ENCODE measurements around the gene MPO. TPM values are rescaled to one million over a fixed set of nuclear protein-coding genes. Genes with fewer than 3 reads are reported as not detected.

Gene MPO
- total RNA-seq, 1 donor from 2014 or later = 0.05 TPM

DNA sequence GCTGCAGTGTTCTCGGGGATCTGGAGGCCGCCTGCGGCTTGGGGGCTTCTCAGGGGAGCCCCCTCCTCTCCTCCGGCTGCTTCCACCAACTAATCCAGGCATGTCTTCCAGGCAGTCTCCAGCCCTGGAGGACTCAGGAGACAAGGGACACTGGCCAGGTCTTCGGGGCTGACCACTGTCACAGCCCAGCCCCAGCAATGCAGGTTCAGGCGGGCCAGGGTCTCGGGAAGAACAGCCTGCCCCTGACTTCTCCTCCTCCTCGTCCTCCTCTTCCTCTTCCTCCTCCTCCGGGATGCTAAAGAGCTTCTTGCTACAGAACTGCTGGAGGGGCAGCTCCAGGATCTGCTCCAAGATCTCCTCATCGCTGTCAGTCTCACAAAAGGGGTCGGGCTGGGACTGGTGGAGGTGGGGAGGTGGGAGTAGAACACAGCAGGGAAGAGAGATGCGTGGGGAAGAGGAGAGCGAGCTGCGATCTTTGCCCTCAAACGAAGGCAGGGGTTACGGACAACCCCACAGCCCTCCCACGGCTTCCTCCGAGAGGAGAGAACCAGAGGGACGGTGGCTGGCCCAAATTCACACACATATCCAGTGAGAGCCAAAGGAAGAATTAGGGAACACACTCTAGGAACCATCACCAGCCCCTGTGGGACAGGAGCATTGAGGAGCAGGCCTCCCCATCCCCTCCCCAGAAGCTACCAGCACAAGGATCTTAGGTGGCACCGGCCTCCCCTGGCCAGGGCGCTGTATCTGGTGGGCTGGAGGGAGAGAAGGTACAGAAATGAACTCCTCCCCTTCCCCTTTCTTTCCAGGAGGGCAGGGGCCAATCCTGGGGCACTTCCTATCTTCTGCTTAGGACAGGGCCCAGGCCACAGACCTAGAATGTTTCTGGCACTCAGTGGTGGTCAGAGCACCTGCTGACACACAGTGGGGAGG, 28.5 kb upstream of the MPO start:
- Histone ChIP-seq H3K27ac (replicated peaks) (no peak overlapping the region), H3K27me3 (ENCODE audit: low read depth) (peaks cover 12% of the 10 kb centered on the region), H3K4me1 (no peaks in the 10 kb centered on the region), H3K4me3 (no peak overlapping the region), H3K36me3 (no peaks in the 10 kb centered on the region), H3K9me3 (replicated peaks) (no peaks in the 10 kb centered on the region)
- intact Hi-C loops (cut with micrococcal nuclease) = loop anchor here (10.0 kb wide), 1 partner anchor 136 kb away; no protein-coding TSS in a partner anchor
- no peak for DNase-seq
- TF ChIP-seq, protein P1, sequence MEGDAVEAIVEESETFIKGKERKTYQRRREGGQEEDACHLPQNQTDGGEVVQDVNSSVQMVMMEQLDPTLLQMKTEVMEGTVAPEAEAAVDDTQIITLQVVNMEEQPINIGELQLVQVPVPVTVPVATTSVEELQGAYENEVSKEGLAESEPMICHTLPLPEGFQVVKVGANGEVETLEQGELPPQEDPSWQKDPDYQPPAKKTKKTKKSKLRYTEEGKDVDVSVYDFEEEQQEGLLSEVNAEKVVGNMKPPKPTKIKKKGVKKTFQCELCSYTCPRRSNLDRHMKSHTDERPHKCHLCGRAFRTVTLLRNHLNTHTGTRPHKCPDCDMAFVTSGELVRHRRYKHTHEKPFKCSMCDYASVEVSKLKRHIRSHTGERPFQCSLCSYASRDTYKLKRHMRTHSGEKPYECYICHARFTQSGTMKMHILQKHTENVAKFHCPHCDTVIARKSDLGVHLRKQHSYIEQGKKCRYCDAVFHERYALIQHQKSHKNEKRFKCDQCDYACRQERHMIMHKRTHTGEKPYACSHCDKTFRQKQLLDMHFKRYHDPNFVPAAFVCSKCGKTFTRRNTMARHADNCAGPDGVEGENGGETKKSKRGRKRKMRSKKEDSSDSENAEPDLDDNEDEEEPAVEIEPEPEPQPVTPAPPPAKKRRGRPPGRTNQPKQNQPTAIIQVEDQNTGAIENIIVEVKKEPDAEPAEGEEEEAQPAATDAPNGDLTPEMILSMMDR (IDR thresholded peaks at IDR 0.05; ENCODE audit: borderline replicate concordance) = no peak

DNA sequence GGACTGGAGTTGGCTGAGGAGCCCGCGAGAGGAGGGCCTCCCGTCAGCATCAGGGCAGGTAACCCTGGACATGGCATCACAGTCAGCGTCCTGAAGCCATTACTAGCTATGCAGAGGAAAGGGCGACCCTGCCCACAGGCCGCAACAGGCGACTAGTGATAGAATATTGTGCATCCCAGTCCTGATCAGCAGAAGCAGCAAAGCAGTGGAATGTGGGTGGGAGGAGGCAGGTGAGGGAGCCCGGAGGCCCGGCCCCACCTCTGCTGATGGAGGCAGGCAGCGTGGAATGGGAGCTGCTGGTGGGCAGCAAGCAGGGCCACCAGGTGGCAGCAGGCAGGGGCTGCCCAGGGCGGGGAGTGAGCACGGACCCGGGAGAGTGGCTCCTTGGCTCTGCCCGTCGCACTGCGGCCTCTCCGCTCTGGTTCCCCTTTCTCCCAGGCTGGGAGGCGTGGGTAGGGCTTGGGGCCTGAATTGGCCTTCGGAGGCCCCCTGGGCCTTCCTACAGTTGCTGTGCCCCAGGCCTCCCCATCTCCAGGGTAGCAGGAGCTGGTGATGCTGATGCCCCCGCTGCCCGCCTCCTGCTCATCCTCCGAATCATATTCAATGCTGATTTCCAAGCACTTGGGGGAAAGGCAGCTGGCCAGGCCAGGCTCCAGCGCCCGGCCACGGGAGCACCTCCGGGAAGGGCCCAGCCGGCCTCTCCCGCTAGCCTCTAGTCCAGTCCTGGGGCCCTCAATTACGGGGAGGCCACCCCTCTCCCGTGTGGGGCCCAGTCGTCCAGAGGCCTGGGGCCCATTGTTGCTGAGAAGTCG, 27.6 kb upstream of the MPO start:
- no peaks in the 10 kb centered on the region for H3K36me3 ChIP-seq
- peaks cover 12% of the 10 kb centered on the region for H3K27me3 ChIP-seq (ENCODE audit: low read depth)
- intact Hi-C loops (cut with micrococcal nuclease) = loop anchor here (10.0 kb wide), 1 partner anchor 136 kb away; no protein-coding TSS in a partner anchor
- TF ChIP-seq, protein P1 (IDR thresholded peaks at IDR 0.05; ENCODE audit: borderline replicate concordance) = peak; percentile 37
- no peaks in the 10 kb centered on the region for H3K4me1 ChIP-seq
- DNase-seq = no peak
- no peaks in the 10 kb centered on the region for H3K9me3 ChIP-seq (replicated peaks)
- H3K4me3 ChIP-seq = no peak overlapping the region
- H3K27ac ChIP-seq (replicated peaks) = no peak overlapping the region

DNA sequence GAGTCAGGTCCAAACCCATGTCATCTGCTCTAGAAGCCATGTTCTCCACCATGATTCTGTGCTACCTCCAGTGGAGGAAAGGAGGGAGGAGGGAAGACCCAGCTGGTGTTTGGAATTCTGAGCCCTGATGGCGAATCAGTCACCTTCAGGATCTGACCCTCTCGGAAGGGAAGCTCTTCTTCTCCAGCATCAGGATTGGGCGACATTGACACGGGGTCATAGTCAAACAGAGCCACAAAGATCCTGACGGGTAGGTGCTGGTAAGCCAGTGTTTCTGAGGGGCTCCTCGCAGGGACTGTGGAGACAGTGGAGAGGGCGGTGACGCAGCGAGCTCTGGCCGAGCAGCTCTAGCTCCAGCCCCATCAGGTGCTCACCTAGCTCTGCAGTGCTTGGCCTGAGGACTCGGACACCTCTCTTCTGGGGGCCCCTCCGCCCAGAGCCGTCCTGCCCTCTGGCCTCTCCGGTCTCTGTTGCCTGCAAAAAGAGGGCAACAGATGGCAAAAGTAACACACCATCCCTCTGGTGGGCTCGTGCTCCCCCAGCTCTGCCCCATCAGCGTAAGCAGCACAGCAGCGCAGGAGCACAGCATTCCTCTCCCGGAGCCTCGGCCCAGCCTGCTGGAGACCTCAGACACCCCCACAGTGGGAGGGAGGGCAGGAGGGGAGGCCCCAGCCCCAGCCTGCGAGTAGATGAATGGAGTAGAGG, 26.9 kb upstream of the MPO start:
- no peaks in the 10 kb centered on the region for H3K9me3 ChIP-seq (replicated peaks)
- H3K4me1 ChIP-seq = no peaks in the 10 kb centered on the region
- no peak overlapping the region for H3K27ac ChIP-seq (replicated peaks)
- TF ChIP-seq, protein P1 (IDR thresholded peaks at IDR 0.05; ENCODE audit: borderline replicate concordance) = no peak
- no peaks in the 10 kb centered on the region for H3K36me3 ChIP-seq
- intact Hi-C loops (cut with micrococcal nuclease) = loop anchor here (10.0 kb wide), 1 partner anchor 137 kb away; no protein-coding TSS in a partner anchor
- peaks cover 19% of the 10 kb centered on the region for H3K27me3 ChIP-seq (ENCODE audit: low read depth)
- no peak overlapping the region for H3K4me3 ChIP-seq
- DNase-seq = no peak

DNA sequence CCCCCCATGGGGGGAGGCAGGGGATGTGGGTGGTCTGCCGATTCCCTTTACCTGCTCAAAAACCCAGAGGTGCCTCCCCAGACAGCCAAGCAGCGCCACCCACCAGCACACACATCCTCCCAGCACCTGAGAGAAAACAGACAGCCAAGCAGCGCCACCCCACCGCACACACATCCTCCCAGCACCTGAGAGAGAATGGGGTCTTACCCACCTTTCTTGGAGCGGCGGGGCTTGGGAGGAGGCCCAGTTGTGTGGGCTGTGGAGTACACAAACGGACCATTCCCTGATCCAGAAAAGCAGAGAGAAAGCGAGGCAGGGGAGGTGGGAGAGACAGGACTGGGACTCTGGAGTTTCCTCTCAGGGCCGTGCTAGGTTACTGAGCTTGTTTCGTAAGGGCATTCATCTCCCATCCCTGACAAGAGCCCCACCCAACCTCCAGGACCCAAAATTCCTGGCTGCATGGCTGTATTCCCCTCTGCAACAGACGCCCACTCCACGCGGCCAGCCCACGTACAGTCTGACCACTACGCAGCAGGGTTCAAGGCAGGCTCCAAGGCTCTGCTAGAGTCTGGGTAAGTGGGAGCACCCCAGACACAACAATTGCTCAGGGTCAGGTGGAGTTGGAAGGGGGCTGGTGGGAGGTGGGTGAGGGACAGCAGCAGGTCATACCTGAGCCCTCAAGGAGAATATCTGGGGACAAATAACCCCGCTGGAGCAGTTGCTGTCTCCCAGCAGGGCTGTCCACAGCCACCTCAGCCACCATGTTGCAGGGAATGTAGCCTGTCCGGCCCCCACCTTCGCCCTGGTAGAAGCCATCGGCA, 25.6 kb upstream of the MPO start:
- H3K27me3 ChIP-seq (ENCODE audit: low read depth) = peaks cover 26% of the 10 kb centered on the region
- H3K27ac ChIP-seq (replicated peaks) = no peak overlapping the region
- H3K36me3 ChIP-seq = no peaks in the 10 kb centered on the region
- H3K4me1 ChIP-seq = no peaks in the 10 kb centered on the region
- no peak for DNase-seq
- H3K9me3 ChIP-seq (replicated peaks) = no peaks in the 10 kb centered on the region
- no peak overlapping the region for H3K4me3 ChIP-seq
- intact Hi-C loops (cut with micrococcal nuclease) = loop anchor here (10.0 kb wide), 1 partner anchor 138 kb away; no protein-coding TSS in a partner anchor
- TF ChIP-seq, protein P1 (IDR thresholded peaks at IDR 0.05; ENCODE audit: borderline replicate concordance) = no peak
